GM12801 (cell line): ENCODE results near the gene COG2.

Experiments
- TF ChIP-seq, protein P1 (sequence below): IDR thresholded peaks from one replicate; pipeline ENCODE4 v1.5.1; 2011; ENCODE audit warnings: control low read depth; ENCODE audit not compliant: insufficient read length; ENCODE audit errors: extremely low read depth

The COG2 gene

DNA sequence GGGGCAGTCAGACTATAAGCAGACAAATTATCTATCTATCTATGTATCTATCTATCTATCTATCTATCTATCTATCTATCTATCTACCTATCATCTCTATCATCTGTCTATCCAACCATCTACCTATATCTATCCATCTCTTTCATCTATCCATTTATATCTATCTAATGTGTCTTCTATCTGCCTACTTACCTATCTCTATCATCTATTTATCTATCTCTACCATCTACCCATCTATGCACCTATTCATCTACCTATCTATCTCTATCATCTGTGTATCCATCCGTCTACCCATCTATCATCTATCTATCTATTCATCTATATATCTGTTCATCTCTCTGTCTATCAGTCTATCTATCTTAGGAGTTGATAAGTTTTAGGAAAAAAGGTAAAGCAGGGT, 10.8 kb upstream of the COG2 start:
- TF ChIP-seq, protein P1, sequence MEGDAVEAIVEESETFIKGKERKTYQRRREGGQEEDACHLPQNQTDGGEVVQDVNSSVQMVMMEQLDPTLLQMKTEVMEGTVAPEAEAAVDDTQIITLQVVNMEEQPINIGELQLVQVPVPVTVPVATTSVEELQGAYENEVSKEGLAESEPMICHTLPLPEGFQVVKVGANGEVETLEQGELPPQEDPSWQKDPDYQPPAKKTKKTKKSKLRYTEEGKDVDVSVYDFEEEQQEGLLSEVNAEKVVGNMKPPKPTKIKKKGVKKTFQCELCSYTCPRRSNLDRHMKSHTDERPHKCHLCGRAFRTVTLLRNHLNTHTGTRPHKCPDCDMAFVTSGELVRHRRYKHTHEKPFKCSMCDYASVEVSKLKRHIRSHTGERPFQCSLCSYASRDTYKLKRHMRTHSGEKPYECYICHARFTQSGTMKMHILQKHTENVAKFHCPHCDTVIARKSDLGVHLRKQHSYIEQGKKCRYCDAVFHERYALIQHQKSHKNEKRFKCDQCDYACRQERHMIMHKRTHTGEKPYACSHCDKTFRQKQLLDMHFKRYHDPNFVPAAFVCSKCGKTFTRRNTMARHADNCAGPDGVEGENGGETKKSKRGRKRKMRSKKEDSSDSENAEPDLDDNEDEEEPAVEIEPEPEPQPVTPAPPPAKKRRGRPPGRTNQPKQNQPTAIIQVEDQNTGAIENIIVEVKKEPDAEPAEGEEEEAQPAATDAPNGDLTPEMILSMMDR, result no peak

GRCh38 chr1:230632273-230632873, 9.9 kb upstream of the COG2 start:
- TF ChIP-seq, protein P1, result no peak

- TF ChIP-seq, protein P1, result no peak
These were observed 8.8 kb upstream of the COG2 start for GRCh38 chr1:230633469-230633868.

GRCh38 chr1:230634384-230634783, 7.9 kb upstream of the COG2 start:
- TF ChIP-seq, protein P1, result no peak

DNA sequence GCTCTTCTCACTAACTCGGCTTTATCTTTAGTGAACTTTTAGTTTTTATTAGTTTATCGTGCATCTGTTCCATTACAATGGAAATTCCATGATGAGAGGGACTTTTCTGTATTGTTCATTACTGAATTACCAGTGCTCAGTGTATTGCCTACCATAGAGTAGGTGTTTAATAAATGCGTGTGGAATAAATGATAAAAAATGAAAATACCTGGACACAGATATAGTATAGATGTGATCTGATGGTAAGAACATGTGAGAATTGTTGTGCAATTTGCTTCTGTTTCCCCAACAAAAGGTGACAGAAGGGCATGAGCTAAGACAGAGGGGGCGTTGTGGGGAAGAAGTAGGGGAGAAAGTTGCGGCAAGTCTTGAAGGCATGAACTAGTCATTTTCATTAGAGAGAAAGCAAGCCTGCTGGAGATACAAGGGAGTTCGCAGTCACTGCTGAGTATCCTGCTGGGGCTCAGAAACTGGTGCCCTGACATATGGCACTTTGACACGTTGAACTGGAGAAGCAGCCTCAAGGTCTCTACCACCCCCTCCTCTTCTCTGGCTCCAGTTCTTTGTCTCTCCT, 5.6 kb upstream of the COG2 start:
- TF ChIP-seq, protein P1, result no peak

DNA sequence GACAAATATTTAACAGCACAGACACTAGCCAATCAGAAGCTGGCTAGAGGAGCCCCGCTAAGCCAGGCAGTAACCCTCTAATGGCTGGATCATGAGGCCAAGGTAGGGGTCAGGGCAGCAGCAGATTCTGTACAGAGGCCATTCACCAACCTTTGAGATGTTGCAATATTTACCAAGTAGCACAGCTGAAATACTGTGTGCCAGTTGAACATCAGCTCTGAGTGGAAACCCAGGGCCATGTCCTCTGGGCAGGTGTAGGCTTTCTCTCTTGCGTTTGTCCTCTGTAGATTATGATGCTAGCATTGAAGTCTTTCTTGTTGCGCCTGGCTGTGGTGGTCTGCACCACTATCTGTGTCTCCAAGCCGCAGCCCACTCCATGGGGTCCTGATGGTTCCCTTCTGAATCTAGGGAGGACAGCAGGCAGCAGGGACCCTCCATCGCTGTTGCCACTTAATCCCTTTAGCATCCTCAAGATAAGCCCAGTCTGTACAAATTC, 2.5 kb upstream of the COG2 start:
- TF ChIP-seq, protein P1, result no peak

GRCh38 chr1:230641346-230641745, 935 bp upstream of the COG2 start:
- TF ChIP-seq, protein P1, result no peak
